ENCODE measurements around the gene P2RY12. TPM values are rescaled to one million over a fixed set of nuclear protein-coding genes. Genes with fewer than 3 reads are reported as not detected.

P2RY12 gene
- total RNA-seq, 1 donor from 2014 or later, result 0.52 TPM

GRCh38 chr3:151415289-151415688 is 30.7 kb upstream of the P2RY12 start:
- no peak overlapping the region for H3K4me3 ChIP-seq (ENCODE audit: low read length in 3 of 3)
- H3K36me3 ChIP-seq (ENCODE audit: control insufficient read depth in 3 of 3, insufficient read depth in 3 of 3, low read length in 3 of 3), result no peaks in the 10 kb centered on the region
- no peaks in the 10 kb centered on the region for H3K4me1 ChIP-seq (ENCODE audit: control insufficient read depth in 3 of 3, insufficient read depth in 3 of 3, low read length in 3 of 3)
- no peaks in the 10 kb centered on the region for H3K9me3 ChIP-seq (ENCODE audit: control insufficient read depth in 3 of 3, low read length in 3 of 3)
- no peak overlapping the region for H3K27ac ChIP-seq (ENCODE audit: low read depth, low read length)
- no peak overlapping the region for H3K9ac ChIP-seq (ENCODE audit: low read depth in 1 of 3, low read length in 3 of 3)
- no peaks in the 10 kb centered on the region for H3K27me3 ChIP-seq (ENCODE audit: control insufficient read depth in 3 of 3, insufficient read depth in 3 of 3, low read length in 3 of 3)

- Histone ChIP-seq H3K4me1 (ENCODE audit: control insufficient read depth in 3 of 3, insufficient read depth in 3 of 3, low read length in 3 of 3) (no peaks in the 10 kb centered on the region), H3K36me3 (ENCODE audit: control insufficient read depth in 3 of 3, insufficient read depth in 3 of 3, low read length in 3 of 3) (no peaks in the 10 kb centered on the region), H3K27ac (ENCODE audit: low read depth, low read length) (no peak overlapping the region), H3K9ac (ENCODE audit: low read depth in 1 of 3, low read length in 3 of 3) (no peak overlapping the region), H3K27me3 (ENCODE audit: control insufficient read depth in 3 of 3, insufficient read depth in 3 of 3, low read length in 3 of 3) (no peaks in the 10 kb centered on the region), H3K9me3 (ENCODE audit: control insufficient read depth in 3 of 3, low read length in 3 of 3) (no peaks in the 10 kb centered on the region), H3K4me3 (ENCODE audit: low read length in 3 of 3) (no peak overlapping the region)
Observed at GRCh38 chr3:151412989-151413388, 28.4 kb upstream of the P2RY12 start.

GRCh38 chr3:151410891-151411559 is 26.5 kb upstream of the P2RY12 start:
- Histone ChIP-seq H3K27me3 (ENCODE audit: control insufficient read depth in 3 of 3, insufficient read depth in 3 of 3, low read length in 3 of 3) (no peaks in the 10 kb centered on the region), H3K9me3 (ENCODE audit: control insufficient read depth in 3 of 3, low read length in 3 of 3) (no peaks in the 10 kb centered on the region), H3K4me1 (ENCODE audit: control insufficient read depth in 3 of 3, insufficient read depth in 3 of 3, low read length in 3 of 3) (no peaks in the 10 kb centered on the region), H3K9ac (ENCODE audit: low read depth in 1 of 3, low read length in 3 of 3) (no peak overlapping the region), H3K36me3 (ENCODE audit: control insufficient read depth in 3 of 3, insufficient read depth in 3 of 3, low read length in 3 of 3) (no peaks in the 10 kb centered on the region), H3K4me3 (ENCODE audit: low read length in 3 of 3) (no peak overlapping the region), H3K27ac (ENCODE audit: low read depth, low read length) (no peak overlapping the region)

- H3K27me3 ChIP-seq (ENCODE audit: control insufficient read depth in 3 of 3, insufficient read depth in 3 of 3, low read length in 3 of 3), result no peaks in the 10 kb centered on the region
- H3K4me3 ChIP-seq (ENCODE audit: low read length in 3 of 3), result no peak overlapping the region
- no peak overlapping the region for H3K27ac ChIP-seq (ENCODE audit: low read depth, low read length)
- H3K9me3 ChIP-seq (ENCODE audit: control insufficient read depth in 3 of 3, low read length in 3 of 3), result no peaks in the 10 kb centered on the region
- no peaks in the 10 kb centered on the region for H3K36me3 ChIP-seq (ENCODE audit: control insufficient read depth in 3 of 3, insufficient read depth in 3 of 3, low read length in 3 of 3)
- H3K4me1 ChIP-seq (ENCODE audit: control insufficient read depth in 3 of 3, insufficient read depth in 3 of 3, low read length in 3 of 3), result no peaks in the 10 kb centered on the region
- H3K9ac ChIP-seq (ENCODE audit: low read depth in 1 of 3, low read length in 3 of 3), result no peak overlapping the region
Observed at GRCh38 chr3:151407928-151408327, 23.4 kb upstream of the P2RY12 start.

- Histone ChIP-seq H3K36me3 (ENCODE audit: control insufficient read depth in 3 of 3, insufficient read depth in 3 of 3, low read length in 3 of 3) (no peaks in the 10 kb centered on the region), H3K9me3 (ENCODE audit: control insufficient read depth in 3 of 3, low read length in 3 of 3) (no peaks in the 10 kb centered on the region), H3K27ac (ENCODE audit: low read depth, low read length) (no peak overlapping the region), H3K4me3 (ENCODE audit: low read length in 3 of 3) (no peak overlapping the region), H3K27me3 (ENCODE audit: control insufficient read depth in 3 of 3, insufficient read depth in 3 of 3, low read length in 3 of 3) (no peaks in the 10 kb centered on the region), H3K9ac (ENCODE audit: low read depth in 1 of 3, low read length in 3 of 3) (no peak overlapping the region), H3K4me1 (ENCODE audit: control insufficient read depth in 3 of 3, insufficient read depth in 3 of 3, low read length in 3 of 3) (no peaks in the 10 kb centered on the region)
Observed at GRCh38 chr3:151404316-151404715, 19.8 kb upstream of the P2RY12 start.

GRCh38 chr3:151403246-151403645 is 18.7 kb upstream of the P2RY12 start:
- Histone ChIP-seq H3K27ac (ENCODE audit: low read depth, low read length) (no peak overlapping the region), H3K36me3 (ENCODE audit: control insufficient read depth in 3 of 3, insufficient read depth in 3 of 3, low read length in 3 of 3) (no peaks in the 10 kb centered on the region), H3K9ac (ENCODE audit: low read depth in 1 of 3, low read length in 3 of 3) (no peak overlapping the region), H3K9me3 (ENCODE audit: control insufficient read depth in 3 of 3, low read length in 3 of 3) (no peaks in the 10 kb centered on the region), H3K4me3 (ENCODE audit: low read length in 3 of 3) (no peak overlapping the region), H3K4me1 (ENCODE audit: control insufficient read depth in 3 of 3, insufficient read depth in 3 of 3, low read length in 3 of 3) (no peaks in the 10 kb centered on the region), H3K27me3 (ENCODE audit: control insufficient read depth in 3 of 3, insufficient read depth in 3 of 3, low read length in 3 of 3) (no peaks in the 10 kb centered on the region)

GRCh38 chr3:151402349-151402748 is 17.8 kb upstream of the P2RY12 start:
- Histone ChIP-seq H3K27me3 (ENCODE audit: control insufficient read depth in 3 of 3, insufficient read depth in 3 of 3, low read length in 3 of 3) (no peaks in the 10 kb centered on the region), H3K36me3 (ENCODE audit: control insufficient read depth in 3 of 3, insufficient read depth in 3 of 3, low read length in 3 of 3) (no peaks in the 10 kb centered on the region), H3K4me1 (ENCODE audit: control insufficient read depth in 3 of 3, insufficient read depth in 3 of 3, low read length in 3 of 3) (no peaks in the 10 kb centered on the region), H3K4me3 (ENCODE audit: low read length in 3 of 3) (no peak overlapping the region), H3K9ac (ENCODE audit: low read depth in 1 of 3, low read length in 3 of 3) (no peak overlapping the region), H3K27ac (ENCODE audit: low read depth, low read length) (no peak overlapping the region), H3K9me3 (ENCODE audit: control insufficient read depth in 3 of 3, low read length in 3 of 3) (no peaks in the 10 kb centered on the region)

- Histone ChIP-seq H3K27ac (ENCODE audit: low read depth, low read length) (no peak overlapping the region), H3K27me3 (ENCODE audit: control insufficient read depth in 3 of 3, insufficient read depth in 3 of 3, low read length in 3 of 3) (no peaks in the 10 kb centered on the region), H3K36me3 (ENCODE audit: control insufficient read depth in 3 of 3, insufficient read depth in 3 of 3, low read length in 3 of 3) (no peaks in the 10 kb centered on the region), H3K4me3 (ENCODE audit: low read length in 3 of 3) (no peak overlapping the region), H3K4me1 (ENCODE audit: control insufficient read depth in 3 of 3, insufficient read depth in 3 of 3, low read length in 3 of 3) (no peaks in the 10 kb centered on the region), H3K9me3 (ENCODE audit: control insufficient read depth in 3 of 3, low read length in 3 of 3) (no peaks in the 10 kb centered on the region), H3K9ac (ENCODE audit: low read depth in 1 of 3, low read length in 3 of 3) (no peak overlapping the region)
Observed at GRCh38 chr3:151400341-151400740, 15.8 kb upstream of the P2RY12 start.

GRCh38 chr3:151398895-151399294 is 14.3 kb upstream of the P2RY12 start:
- Histone ChIP-seq H3K4me1 (ENCODE audit: control insufficient read depth in 3 of 3, insufficient read depth in 3 of 3, low read length in 3 of 3) (no peaks in the 10 kb centered on the region), H3K27ac (ENCODE audit: low read depth, low read length) (no peak overlapping the region), H3K9ac (ENCODE audit: low read depth in 1 of 3, low read length in 3 of 3) (no peak overlapping the region), H3K4me3 (ENCODE audit: low read length in 3 of 3) (no peak overlapping the region), H3K27me3 (ENCODE audit: control insufficient read depth in 3 of 3, insufficient read depth in 3 of 3, low read length in 3 of 3) (no peaks in the 10 kb centered on the region), H3K36me3 (ENCODE audit: control insufficient read depth in 3 of 3, insufficient read depth in 3 of 3, low read length in 3 of 3) (no peaks in the 10 kb centered on the region), H3K9me3 (ENCODE audit: control insufficient read depth in 3 of 3, low read length in 3 of 3) (no peaks in the 10 kb centered on the region)

- Histone ChIP-seq H3K9me3 (ENCODE audit: control insufficient read depth in 3 of 3, low read length in 3 of 3) (no peaks in the 10 kb centered on the region), H3K4me3 (ENCODE audit: low read length in 3 of 3) (no peak overlapping the region), H3K4me1 (ENCODE audit: control insufficient read depth in 3 of 3, insufficient read depth in 3 of 3, low read length in 3 of 3) (no peaks in the 10 kb centered on the region), H3K9ac (ENCODE audit: low read depth in 1 of 3, low read length in 3 of 3) (no peak overlapping the region), H3K36me3 (ENCODE audit: control insufficient read depth in 3 of 3, insufficient read depth in 3 of 3, low read length in 3 of 3) (no peaks in the 10 kb centered on the region), H3K27ac (ENCODE audit: low read depth, low read length) (no peak overlapping the region), H3K27me3 (ENCODE audit: control insufficient read depth in 3 of 3, insufficient read depth in 3 of 3, low read length in 3 of 3) (no peaks in the 10 kb centered on the region)
Observed at GRCh38 chr3:151395806-151396205, 11.3 kb upstream of the P2RY12 start.
